Measurements from ENCODE around the gene LGR4. TPM values are rescaled to one million over a fixed set of nuclear protein-coding genes. Genes with fewer than 3 reads are reported as not detected.

Gene LGR4
- polyA plus RNA-seq, 12 donors = 23.3 to 63.0 (median 34.0) TPM; not detected in 1

DNA sequence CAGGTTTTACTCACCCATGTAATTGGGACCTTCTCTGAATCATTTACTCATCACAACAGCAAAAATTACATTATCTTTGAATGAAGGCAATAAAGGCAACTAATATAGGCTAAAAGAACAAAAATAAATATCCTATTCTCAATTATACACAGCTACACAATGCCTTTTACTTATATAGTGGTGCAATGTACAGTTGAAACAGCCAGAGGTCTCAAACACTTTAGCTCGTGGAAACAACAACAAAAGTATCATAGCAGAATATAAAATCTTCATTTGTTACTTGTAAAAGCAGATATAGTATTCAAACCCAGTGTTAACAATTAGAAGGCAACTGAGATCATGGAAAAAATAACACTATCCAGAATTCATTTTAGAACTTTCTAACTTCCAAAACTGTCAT is 88.9 kb downstream of the LGR4 start:
- no peak for DNase-seq

DNA sequence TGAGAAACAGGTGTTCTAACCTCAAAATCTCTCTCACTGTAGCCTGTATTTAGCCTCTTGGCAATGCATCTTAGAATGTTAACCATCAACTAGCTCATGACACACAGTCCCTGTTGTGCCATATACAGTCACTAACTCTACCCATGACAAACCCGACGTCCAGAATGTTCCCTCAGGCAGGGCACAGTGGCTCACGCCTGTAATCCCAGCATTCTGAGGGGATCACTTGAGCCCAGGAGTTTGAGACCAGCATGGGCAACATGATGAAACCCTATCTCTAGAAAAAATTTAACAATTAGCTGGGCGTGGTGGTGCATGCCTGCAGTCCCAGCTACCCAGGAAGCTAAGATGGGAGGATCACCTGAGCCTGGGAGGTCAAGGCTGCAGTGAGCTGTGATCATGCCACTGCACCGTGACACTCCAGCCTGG is 91.3 kb downstream of the LGR4 start:
- DNase-seq = no peak

DNA sequence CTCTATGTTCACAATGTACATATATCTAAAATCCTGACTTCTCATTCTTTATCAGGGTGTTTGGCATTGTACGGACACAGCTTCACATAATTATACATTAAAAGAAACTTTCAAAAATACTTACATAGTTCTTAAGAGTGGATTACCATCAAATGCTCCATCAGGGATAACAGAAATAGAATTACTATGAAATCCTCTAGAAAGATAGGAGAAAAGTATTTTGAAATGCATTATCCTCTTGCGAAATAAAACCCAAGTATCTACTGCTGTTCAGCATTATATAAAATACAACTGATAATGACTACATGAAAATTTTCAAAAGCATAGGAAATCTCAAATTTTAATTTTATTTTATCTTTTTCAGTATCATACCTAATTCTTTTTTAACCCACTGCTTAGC is 91.8 kb downstream of the LGR4 start:
- DNase-seq = no peak

DNA sequence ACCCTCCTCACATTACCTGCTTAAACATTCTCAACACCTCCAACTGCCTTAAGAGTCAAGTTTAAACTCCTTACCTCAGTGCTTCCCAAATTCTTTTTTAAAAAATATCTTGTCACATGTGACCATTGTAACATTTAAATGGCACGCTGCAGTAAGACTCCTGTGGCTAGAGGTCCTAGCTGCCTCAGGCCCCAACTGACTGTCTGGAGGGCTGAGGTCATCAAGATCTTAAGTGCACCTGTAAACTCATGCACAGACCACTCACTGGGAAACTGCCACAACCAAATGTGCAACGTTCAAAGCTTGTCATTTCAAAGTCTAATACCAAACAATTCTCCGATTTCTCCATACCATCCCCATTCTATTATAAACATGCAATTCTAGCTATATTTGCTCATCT is 93.1 kb downstream of the LGR4 start:
- DNase-seq = no peak

DNA sequence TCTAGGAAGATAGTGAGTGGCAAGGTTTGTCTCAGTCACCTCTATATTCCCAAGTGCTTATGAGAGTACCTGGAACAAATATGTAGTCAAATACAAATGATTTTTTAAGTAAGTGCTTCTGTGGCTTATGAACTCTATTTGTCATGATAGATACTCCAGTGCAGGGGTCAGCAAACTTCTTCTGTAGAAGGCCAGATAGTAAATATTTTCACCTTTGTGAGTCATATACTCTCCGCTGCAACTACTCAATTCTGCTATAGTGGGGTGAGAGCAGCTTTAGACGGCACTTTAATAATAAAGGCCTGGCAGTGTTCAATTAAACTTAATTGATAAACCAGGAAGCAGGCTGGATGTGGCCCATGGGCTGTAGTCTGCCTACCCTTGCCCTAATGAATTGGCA is 97.2 kb downstream of the LGR4 start:
- DNase-seq = no peak

DNA sequence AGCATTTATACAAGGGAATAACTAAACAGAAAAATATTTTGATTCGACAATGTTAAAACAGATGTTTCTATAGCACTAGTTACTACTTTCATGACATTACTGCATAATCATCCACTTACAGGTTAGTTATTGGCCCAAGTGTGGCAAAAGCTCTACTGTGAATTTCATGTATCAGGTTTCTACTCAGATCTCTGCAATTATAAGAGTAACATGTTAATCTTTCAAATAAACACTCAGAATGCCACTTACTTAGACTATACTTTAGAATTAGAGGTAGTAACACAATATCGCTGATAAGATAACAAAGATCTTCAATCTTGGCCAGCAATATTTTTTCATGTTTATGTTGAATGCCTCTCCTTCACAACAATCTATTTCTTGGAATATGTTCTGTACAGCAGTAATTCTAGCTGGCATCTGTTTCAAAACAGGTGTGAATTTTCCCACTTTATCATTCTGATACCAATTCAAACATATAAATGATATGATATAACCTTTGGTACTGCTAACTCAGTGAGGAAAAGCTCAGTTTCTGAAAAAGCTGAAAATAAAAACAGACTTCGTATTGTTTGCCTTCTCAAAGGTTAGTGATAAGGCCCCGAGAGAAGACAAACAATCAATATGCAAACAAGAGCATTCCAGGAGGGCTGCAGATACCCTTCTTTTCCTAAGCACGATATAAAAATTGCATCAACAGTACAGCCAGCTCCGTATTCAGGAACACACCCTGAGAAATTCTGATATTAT is 98.6 kb downstream of the LGR4 start:
- DNase-seq = no peak

DNA sequence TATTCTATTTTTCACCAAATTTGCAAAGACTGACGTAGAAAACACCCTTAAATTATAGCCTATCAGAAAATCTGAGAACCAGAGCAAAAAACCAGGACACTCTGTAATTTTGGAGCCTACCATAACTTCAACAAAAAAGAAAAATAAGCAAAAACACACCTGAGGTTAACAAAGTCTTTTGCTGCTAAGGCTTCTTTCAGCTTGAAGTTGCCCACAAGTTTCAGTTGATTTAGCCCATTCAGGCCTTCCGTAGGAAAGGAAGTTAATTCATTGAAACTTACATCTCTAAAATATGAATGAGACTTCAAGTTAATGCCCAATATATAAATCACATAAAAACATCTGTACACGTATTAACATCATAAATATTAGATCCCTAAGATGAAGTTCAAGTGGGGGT is 99.2 kb downstream of the LGR4 start:
- DNase-seq = no peak

DNA sequence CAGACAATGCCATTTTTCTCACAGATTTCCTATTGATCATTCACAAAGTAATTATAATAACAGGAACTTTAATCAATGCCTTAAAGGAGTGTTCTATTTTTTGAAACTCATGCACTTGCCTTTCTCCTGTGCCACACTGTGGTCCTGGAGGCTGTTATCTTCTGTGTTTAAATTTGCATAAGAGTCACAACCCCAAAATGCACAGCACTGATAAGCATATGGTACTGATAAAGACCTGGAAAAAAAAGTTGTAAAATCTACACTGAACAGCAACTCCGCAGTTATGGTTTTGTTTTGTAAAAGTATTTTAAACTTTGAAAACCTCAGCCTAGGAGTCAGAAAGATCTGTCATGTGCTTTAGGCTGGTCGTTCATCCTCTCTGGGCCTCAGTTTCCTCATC is 100.4 kb downstream of the LGR4 start:
- DNase-seq = no peak

DNA sequence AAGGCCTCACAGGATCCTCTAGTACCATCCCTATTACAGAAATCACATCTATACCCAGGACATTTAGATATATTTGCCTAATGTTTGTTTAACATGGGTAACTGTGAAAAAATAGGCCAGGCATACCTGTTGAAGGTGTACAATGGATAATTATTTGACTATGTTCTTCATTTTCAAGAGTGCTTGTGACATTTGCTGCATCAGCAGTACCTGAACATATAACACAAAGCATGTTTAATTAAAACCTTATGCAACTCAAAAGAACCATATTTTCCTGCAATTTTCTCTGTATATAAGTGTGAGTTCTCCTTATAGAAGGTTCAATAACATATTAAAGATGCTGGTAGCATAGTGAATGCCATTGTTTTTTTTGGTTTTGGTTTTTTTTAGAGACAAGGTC is 101.1 kb downstream of the LGR4 start:
- DNase-seq = no peak

DNA sequence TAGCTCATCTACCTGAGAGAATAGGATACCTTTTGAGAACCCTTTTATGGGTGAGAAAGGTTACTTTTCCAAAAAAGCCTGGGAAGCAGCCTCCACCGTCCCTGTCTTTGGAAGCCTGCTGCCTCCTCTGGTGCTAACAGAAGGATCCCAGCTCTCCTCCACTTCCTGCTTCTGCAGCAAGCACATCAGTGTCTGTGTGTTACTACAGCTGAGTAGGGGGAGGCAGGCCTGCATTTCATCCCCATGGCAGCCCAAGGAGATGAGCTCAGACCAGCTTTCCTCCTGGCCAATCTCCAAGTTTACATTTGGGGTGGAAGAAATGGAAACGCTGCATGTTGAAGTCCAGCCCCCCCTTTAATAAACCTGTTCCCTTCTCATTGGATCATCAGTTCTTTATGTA is 102.2 kb downstream of the LGR4 start:
- DNase-seq = no peak

DNA sequence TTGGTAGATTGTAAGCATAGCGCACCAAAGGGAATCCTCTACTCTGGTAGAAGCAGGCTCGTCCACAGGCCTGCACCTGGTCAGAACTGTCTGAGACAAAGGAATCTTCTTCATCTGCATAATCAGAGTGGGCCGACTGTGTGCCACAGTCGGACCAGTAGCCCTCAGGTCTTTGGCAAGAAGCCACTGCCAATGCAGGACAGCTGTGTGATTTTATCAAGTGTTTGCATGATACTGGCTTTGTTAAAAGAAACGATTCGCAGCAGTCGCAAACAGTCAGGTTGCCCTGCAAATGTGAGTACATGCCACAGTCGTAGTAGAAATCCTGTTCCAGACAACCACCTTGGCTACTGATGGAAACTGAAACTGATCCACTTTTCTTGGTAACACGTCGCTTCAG is 104.7 kb downstream of the LGR4 start:
- no peak for DNase-seq

DNA sequence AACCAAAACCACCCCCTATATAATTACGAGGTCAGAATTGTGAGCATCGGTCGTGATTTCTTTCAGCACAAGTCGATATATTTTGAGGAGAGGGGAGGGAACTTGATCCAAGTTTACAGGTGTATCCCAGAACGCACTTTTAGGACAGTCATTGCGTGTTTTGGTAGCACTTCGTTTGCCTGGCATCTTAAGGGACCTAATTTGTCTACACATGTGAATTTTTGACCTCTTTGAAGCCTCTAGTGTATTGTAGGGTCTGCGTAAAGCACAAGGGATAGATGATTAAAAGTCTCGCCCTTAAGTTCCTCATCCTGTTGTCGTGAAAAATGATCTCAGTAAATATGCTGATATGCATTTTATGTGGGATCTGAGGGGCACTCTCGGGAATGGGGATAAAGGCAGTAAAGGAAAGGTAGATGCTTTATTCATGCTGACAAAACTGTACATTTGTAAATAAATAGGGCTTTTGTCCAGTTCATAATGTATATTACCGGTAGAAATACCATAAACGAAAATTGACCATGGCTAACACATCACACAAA is 108.9 kb downstream of the LGR4 start:
- DNase-seq = no peak

DNA sequence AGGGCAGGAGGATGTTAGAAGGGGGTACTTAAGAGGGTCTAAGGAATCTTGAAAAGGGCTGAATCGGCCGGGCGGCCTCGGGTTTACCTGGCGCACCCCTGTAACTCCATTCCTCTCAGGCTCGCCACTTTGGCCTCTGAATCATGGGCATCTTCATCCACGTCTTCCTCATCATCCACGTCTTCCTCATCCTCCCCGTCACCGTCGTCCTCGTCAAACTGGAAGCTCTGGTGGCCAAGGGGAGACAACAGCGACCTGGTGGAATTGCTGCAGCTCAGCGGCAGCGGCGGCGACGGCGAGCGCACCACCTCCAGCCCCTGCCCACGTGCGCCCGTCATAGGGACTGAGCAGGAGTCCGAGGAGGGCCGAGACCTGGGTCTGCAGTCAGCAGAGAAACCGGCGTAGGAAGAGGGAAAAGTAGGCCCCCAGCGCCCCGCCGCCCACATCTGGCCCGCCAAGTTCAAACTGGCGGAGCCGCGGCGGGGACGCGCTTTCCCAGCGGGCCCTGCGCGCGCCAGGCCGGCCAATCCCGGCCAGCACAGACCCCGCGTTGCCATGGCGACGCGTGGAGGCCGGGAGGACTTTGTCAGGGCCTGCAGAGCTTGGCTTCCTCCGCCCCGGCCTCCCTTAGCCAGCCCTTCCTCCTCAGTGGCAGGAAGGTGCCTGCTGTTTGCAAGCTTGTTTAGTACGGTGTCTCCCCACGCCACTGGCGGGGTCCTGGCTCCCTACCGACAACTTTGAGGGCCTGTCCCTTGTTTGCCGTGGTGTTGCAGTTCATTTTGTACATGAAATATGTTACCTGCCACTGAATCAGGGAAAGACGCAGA is 109.6 kb downstream of the LGR4 start, which contains the start of gene CCDC34:
TSS of gene CCDC34 (minus strand) at position 467 of the 827 bp plus-strand sequence. CDS start at position 446, 21 bp downstream.
- peak; percentile 95 for DNase-seq

DNA sequence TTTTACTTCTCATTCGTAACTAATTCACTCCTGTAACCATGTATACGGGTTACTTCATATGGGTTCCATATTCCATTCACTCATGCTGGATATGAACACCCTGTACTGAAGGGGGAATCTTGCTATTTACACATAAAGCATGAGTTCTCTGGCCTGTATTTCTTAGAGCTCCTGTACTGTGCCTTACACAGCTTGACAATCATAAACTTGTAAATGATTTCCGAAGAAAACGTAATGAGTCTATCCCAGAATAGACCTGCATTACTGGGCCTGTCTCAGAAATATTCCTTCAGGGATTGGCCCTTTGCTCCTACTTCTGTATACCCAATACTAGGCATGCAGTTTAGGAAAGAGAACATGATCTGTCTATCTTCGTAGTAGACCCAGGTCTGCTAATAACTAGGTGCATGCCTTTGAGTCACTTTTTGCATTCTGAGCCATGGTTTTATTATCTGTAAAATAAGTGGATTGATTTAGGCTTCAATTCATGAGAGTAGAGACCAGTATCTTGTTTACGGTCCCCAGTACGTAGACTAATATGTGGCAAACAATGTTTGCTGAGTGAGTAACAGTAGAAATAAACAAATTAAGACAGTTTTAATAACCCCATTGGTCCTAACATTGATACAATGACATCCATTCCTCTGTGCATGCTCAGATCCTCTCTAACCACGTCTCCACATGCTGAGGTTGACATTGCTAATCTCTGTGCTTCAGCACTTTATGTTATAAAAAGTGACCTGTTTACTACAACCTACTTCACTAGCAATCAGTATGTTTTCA is 110.8 kb downstream of the LGR4 start:
- no peak for DNase-seq

DNA sequence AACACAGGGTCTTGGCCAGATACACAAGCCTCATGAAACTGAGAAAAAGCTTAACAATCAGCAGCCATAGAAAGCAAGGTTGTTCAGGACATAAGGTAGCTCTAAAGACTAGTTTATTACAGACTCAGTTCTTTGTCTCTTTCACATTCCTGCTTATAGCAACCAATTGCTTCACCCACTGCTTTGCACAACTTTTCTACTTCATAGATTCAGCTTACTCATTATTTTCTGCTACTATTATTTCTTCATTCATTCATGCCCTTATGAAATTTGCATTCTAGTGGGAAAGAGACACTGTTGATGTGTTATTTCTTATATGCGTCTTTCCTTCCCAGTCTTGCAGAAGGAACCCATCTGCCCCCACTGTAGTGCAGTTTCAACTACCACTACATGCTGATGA is 114.3 kb downstream of the LGR4 start:
- DNase-seq = no peak

DNA sequence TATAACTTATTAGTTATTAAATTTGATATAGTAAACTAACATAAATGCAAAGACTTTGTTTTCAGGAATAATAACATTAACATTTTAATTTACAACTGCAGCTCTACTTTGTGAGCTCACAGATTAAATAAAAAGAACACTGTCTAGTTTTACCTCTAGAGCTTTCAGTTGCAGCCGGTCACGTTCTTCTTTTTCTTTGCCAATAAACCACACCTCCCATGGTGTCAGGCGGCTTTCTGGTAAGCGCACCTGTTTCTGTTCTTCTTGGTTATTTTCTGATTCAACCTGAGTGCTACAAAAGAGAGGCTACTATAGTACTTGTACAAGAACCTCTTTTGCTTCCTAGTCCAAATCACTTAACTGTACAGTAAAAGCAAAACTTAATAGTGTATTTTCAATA is 115.3 kb downstream of the LGR4 start:
- no peak for DNase-seq

DNA sequence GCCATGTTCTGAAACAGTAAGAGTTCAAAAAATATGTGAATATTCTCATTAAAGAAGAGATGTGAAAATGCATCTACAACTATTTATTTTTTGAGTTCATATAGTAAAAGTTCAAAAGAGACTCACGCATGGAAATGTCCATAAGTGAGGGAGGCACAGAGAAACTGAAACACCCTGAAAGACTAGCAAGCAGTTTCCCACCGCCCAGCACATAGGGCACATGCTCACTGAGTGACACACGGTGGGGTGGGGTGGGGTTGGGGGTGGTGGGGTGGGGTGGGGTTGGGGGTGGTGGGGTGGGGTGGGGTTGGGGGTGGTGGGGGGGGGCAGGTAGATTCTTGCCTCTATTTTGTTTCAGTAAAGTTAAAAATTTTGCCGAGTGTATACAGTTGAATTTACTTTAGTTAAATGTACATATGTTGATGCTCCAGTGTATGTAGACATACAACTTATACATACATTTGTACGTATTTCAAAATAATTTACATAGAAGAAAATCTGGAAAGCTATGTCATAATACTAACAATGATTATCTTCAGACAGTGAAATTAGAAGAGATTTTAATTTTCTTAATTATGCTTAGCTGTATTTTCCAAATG is 115.9 kb downstream of the LGR4 start:
- no peak for DNase-seq

DNA sequence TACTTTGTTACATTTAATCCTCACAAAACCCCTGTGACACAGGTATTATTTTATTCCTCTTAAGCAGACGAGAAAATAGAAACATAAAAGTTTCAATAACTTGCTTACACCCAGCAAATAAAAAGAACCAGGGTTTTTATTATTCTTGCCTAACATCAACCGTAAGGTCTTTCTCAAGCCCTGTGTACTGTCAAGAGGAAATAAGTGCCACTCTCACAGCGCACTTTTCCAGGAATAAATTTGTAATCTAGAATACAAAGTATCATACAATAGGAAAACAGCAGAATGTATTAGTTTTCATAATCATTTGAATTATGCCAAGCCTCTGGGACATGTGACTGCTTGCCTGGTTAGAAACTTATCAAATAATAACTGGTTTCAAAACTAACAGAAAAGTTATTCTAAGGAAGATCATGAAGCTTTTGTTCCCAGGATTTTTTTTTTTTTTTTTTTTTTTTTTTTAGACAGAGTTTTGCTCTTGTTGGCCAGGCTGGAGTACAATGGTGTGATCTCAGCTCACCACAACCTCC is 117.0 kb downstream of the LGR4 start:
- no peak for DNase-seq

DNA sequence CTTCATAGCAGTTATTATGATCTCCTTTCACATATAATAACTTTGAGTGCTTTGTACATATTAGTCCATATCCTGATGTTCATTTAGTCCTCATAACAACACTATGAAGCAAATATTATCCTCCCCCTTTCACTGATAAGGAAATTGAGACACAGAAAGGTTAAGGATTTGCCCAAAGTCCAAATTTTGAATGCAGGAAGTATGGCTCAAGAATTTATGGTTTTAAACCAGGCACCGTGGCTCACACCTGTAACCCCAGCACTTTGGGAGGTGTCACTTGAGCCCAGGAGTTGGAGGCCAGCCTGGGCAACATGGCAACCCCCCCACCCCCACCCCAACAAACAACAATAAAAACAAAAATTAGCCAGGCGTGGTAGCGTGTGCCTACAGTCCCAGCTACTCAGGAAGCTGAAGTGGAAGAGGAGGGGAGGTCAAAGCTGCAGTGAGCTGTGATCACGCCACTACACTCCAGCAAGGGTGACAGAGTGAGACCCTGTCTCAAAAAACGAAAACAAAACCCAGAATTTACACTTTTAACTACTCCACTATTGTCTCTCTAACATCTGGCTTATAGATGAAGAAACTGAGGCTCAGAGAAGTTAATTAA is 118.1 kb downstream of the LGR4 start:
- DNase-seq = no peak

DNA sequence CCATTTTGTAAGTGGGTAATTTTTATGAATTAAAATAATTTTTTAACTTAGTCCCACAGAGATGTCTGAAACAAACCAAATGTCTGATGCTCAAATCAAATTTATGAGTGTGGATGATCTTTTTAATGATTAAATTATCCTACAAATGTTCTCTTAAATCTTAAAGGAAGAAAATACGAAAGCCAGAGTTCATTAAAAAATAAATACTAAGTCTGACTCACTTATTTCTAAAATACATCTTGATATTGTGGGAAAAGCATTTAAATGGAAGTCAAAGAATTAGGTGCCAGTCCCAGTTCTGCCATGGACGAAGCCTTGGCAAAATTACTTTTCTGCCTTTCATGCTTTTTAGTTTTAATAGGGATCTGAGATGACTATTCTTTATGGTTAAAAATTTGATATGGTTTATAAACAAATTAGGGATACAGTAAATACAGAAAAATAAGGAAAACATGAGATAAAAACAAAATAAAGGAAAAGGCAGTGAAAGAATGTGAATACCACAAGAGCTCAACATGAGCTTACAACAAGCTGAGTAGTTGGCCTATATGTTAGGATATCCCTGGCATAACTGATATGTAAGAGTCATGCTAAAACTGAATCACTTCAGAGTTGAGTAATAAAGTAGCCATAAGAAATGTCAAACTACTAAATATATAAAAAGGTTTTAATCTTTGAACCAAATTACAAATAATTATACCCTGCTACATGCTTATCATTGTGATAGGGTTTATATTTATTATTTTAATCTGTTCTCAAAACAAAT is 118.8 kb downstream of the LGR4 start:
- no peak for DNase-seq

All from muscle of arm (tissue), 12 donors.